GM12865 (cell line): ENCODE data around the gene MYH11.
A peak's percentile ranks its signal among the peaks of the same experiment; 100 is the strongest.
"Not testable (repeated sequence)": the region's sequence is repeated elsewhere in the genome, so short reads cannot be mapped to it uniquely, and the experiment has no call there.

Experiments
- DNase-seq: peaks from one replicate; pipeline ENCODE4 v3.0.0; 2010; ENCODE audit warnings: low read depth
- H3K4me3 ChIP-seq: 2 replicates; pipeline ENCODE4 v1.5.1; 2011; ENCODE audit warnings: mild to moderate bottlenecking, low read depth, low read length, control low read depth
- TF ChIP-seq, protein P1 (sequence below): IDR thresholded peaks from 2 replicates; pipeline ENCODE4 v1.5.1; 2011; ENCODE audit warnings: low read length, control low read depth, low read depth, inconsistent platforms; ENCODE audit not compliant: insufficient read depth; ENCODE audit errors: missing control alignments

The MYH11 gene

DNA sequence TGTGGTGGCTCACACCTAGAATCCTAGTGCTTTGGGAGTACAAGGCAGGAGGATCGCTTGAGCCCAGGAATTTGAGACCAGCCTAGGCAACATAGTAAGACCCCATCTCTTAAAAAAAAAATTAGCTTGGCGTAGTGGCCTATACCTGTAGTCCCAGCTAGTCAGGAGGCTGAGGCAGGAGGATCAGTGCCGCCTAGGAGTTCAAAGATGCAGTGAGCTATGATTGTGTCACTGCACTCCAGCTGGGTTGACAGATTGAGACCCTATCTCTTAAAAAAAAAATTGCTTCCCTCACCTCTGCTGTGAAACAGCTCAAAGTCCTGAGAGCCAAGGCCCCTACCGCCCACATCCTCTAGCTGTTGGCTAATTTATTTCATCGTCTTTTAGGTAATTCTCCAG is 196.6 kb downstream of the MYH11 start:
- TF ChIP-seq, protein P1, sequence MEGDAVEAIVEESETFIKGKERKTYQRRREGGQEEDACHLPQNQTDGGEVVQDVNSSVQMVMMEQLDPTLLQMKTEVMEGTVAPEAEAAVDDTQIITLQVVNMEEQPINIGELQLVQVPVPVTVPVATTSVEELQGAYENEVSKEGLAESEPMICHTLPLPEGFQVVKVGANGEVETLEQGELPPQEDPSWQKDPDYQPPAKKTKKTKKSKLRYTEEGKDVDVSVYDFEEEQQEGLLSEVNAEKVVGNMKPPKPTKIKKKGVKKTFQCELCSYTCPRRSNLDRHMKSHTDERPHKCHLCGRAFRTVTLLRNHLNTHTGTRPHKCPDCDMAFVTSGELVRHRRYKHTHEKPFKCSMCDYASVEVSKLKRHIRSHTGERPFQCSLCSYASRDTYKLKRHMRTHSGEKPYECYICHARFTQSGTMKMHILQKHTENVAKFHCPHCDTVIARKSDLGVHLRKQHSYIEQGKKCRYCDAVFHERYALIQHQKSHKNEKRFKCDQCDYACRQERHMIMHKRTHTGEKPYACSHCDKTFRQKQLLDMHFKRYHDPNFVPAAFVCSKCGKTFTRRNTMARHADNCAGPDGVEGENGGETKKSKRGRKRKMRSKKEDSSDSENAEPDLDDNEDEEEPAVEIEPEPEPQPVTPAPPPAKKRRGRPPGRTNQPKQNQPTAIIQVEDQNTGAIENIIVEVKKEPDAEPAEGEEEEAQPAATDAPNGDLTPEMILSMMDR = no peak
- no peak overlapping the region for H3K4me3 ChIP-seq
- no peak for DNase-seq

DNA sequence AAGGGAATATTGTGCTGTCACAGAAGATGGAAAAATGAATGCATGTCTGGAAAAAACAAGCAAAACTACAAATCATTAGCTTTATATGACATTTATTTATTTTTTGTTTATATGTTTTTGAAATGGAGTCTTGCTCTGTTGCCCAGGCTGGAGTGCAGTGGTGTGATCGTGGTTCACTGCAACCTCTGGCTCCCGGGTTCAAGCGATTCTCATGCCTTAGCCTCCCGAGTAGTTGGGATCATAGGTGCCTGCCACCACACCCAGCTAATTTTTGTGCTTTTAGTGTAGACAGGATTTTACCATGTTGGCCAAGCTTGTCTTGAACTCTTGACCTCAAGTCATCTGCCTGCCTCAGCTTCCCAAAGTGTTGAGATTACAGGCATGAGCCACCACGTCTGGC is 198.3 kb downstream of the MYH11 start:
- TF ChIP-seq, protein P1 = no peak
- DNase-seq = no peak
- no peak overlapping the region for H3K4me3 ChIP-seq

DNA sequence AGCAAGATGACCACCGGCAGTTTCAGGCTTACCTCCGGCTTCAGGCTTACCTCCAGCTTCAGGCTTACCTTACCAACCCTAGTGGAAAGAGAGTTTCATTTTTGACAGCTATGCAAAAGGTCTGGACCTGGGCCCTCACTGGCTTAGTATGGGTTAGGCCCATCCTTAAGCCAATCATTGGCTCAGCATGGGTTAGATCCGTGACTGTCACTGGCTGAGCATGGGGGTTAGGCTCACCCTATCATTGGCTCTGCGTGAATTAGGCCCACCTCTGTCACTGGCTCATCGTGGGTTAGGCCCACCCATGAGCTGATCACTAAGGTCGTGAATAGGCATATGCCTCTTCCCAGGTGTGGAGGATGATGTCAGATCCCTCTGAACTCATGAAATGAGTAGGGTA is 198.7 kb downstream of the MYH11 start:
- DNase-seq = peak; percentile 44
- H3K4me3 ChIP-seq = no peak overlapping the region
- TF ChIP-seq, protein P1 = no peak

DNA sequence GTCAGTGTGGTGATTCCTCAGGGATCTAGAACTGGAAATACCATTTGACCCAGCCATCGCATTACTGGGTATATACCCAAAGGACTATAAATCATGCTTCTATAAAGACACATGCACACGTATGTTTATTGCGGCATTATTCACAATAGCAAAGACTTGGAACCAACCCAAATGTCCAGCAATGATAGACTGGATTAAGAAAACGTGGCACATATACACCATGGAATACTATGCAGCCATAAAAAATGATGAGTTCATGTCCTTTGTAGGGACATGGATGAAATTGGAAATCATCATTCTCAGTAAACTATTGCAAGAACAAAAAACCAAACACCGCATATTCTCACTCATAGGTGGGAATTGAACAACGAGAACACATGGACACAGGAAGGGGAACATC is 201.3 kb downstream of the MYH11 start:
- not testable (repeated sequence) for DNase-seq, H3K4me3 ChIP-seq

DNA sequence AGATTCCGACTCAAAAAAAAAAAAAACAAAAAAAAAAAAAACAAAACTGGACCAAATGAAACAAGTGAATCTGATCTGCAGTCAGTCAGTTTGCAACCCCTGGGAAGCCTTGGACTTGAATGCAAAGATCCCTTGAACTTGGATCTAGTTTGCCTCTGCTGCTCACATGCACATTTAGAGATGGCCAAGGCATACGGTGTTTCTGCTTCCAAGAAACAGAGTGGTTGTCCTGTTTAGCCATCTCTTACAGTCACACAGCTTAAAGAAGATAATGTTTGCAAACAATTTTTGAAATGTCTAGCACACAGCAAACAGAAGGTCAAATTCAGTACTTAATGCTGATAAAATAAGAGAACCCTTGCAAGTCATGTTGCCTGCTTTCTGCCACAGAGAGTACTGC is 202.2 kb downstream of the MYH11 start:
- H3K4me3 ChIP-seq = no peak overlapping the region
- no peak for DNase-seq
- TF ChIP-seq, protein P1 = no peak

DNA sequence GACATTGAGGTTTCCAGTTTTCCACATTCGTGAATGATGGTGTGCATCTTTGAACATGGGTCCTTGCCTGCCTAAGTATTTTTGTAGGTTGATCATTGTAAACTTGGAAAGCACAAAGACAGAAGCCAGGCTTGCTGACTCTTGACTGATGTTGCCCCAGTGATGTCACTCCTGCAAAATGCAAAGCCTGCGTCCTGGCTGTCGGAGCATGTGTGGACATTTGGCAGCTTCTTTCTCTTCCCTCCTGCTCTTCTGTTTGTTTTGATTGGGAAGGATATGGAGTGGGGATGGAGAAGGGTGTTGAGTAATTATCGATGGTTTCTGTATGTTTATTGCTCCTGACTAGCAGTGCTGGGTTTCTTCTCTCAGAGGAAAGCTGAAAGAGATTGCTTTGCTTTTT is 203.6 kb downstream of the MYH11 start:
- DNase-seq = no peak
- TF ChIP-seq, protein P1 = no peak
- no peak overlapping the region for H3K4me3 ChIP-seq
